ENCODE measurements around the gene AGAP3. TPM values are rescaled to one million over a fixed set of nuclear protein-coding genes. Genes with fewer than 3 reads are reported as not detected.

AGAP3 gene
- total and polyA plus RNA-seq, 2 of the 4 experiments (the other 2 are of a cell fraction) = 35.3 to 93.9 TPM

GRCh38 chr7:151193203-151193978 is 107.1 kb downstream of the AGAP3 start:
- BruUV-seq (replicated peaks) = no TSS peak
- Histone ChIP-seq H3K18ac (ENCODE audit: low read depth, low read length) (no peak overlapping the region), H3K4ac (ENCODE audit: low read depth, low read length) (no peak overlapping the region), H2AK9ac (replicated peaks; ENCODE audit: low read depth, low read length, poor library complexity) (no peak overlapping the region), H3K36me3 (ENCODE audit: control insufficient read depth, insufficient read depth, low read length) (no peaks in the 10 kb centered on the region), H3K23ac (ENCODE audit: low read depth, low read length) (no peak overlapping the region), H4K8ac (ENCODE audit: low read depth in 2 of 2, low read length in 2 of 2) (no peak overlapping the region), H2BK15ac (ENCODE audit: low read depth, low read length) (no peak overlapping the region), H3K9me1 (ENCODE audit: insufficient read depth, low read length) (no peaks in the 10 kb centered on the region), H4K20me1 (ENCODE audit: insufficient read depth, low read length) (no peaks in the 10 kb centered on the region), H4K91ac (ENCODE audit: insufficient read depth, low read depth, low read length) (no peak overlapping the region), H3K9ac (ENCODE audit: low read depth, low read length) (no peak overlapping the region), H3K4me3 (ENCODE audit: insufficient read depth, low read depth, low read length) (no peak overlapping the region), H2AK5ac (ENCODE audit: low read depth, low read length) (no peak overlapping the region), H3K14ac (replicated peaks; ENCODE audit: low read depth, low read length) (no peak overlapping the region), H3K4me1 (ENCODE audit: control insufficient read depth, insufficient read depth, low read length) (no peaks in the 10 kb centered on the region), H2BK5ac (ENCODE audit: low read depth, low read length, poor library complexity, severe bottlenecking) (no peak overlapping the region), H3K27ac (ENCODE audit: insufficient read depth, low read length) (no peak overlapping the region), H2AFZ (replicated peaks; ENCODE audit: low read length, poor library complexity) (no peak overlapping the region), H2BK120ac (ENCODE audit: low read depth, low read length) (no peak overlapping the region), H4K5ac (ENCODE audit: low read depth, low read length) (no peak overlapping the region), H3K79me1 (ENCODE audit: low read depth in 1 of 2, low read length in 2 of 2) (no peaks in the 10 kb centered on the region), H2BK20ac (ENCODE audit: low read depth, low read length) (no peak overlapping the region), H3K56ac (ENCODE audit: extremely low read depth, insufficient read depth, low read length) (no peak overlapping the region), H3K27me3 (ENCODE audit: control insufficient read depth, insufficient read depth, low read length) (peaks cover 89% of the 10 kb centered on the region), H3K4me2 (ENCODE audit: low read depth, low read length) (no peak overlapping the region), H3K9me3 (ENCODE audit: control insufficient read depth, insufficient read depth, low read length) (no peaks in the 10 kb centered on the region)
- ATAC-seq (ENCODE audit: low read depth) (no peak), DNase-seq (no peak)
- intact Hi-C loops (cut with micrococcal nuclease) (no loop called here), dilution Hi-C loops (cut with HindIII; ENCODE audit: low sequenced_read_pairs, unreplicated experiment) (no loop called here), in situ Hi-C loops (cut with MboI; ENCODE audit: low sequenced_read_pairs) (no loop called here)
- TF ChIP-seq RFX5 (IDR thresholded peaks at IDR 0.05; ENCODE audit: low read depth, low read length) = no peak
- no peak for TF ChIP-seq POLR2A (IDR thresholded peaks at IDR 0.05; ENCODE audit: low read depth, low read length)
- TF ChIP-seq MAFK (IDR thresholded peaks at IDR 0.05; ENCODE audit: low read depth, low read length) = no peak
- no peak for TF ChIP-seq FOS (IDR thresholded peaks at IDR 0.05; ENCODE audit: low read depth, low read length)
- no peak for TF ChIP-seq MXI1 (IDR thresholded peaks at IDR 0.05; ENCODE audit: borderline replicate concordance, low read depth, low read length)
- TF ChIP-seq SMC3 (IDR thresholded peaks at IDR 0.05; ENCODE audit: low read depth, low read length) = no peak
- TF ChIP-seq, protein P1, sequence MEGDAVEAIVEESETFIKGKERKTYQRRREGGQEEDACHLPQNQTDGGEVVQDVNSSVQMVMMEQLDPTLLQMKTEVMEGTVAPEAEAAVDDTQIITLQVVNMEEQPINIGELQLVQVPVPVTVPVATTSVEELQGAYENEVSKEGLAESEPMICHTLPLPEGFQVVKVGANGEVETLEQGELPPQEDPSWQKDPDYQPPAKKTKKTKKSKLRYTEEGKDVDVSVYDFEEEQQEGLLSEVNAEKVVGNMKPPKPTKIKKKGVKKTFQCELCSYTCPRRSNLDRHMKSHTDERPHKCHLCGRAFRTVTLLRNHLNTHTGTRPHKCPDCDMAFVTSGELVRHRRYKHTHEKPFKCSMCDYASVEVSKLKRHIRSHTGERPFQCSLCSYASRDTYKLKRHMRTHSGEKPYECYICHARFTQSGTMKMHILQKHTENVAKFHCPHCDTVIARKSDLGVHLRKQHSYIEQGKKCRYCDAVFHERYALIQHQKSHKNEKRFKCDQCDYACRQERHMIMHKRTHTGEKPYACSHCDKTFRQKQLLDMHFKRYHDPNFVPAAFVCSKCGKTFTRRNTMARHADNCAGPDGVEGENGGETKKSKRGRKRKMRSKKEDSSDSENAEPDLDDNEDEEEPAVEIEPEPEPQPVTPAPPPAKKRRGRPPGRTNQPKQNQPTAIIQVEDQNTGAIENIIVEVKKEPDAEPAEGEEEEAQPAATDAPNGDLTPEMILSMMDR (conservative IDR thresholded peaks at IDR 0.05; ENCODE audit: low read depth, low read length) = no peak
- no peak for TF ChIP-seq USF2 (IDR thresholded peaks at IDR 0.05; ENCODE audit: low read depth, low read length)
- TF ChIP-seq, protein P2, sequence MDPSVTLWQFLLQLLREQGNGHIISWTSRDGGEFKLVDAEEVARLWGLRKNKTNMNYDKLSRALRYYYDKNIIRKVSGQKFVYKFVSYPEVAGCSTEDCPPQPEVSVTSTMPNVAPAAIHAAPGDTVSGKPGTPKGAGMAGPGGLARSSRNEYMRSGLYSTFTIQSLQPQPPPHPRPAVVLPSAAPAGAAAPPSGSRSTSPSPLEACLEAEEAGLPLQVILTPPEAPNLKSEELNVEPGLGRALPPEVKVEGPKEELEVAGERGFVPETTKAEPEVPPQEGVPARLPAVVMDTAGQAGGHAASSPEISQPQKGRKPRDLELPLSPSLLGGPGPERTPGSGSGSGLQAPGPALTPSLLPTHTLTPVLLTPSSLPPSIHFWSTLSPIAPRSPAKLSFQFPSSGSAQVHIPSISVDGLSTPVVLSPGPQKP (IDR thresholded peaks at IDR 0.05; ENCODE audit: borderline replicate concordance, low read depth, low read length) = no peak
- TF ChIP-seq BHLHE40 (IDR thresholded peaks at IDR 0.05; ENCODE audit: low read depth, low read length) = no peak
- TF ChIP-seq RAD21 (IDR thresholded peaks at IDR 0.05; ENCODE audit: low read length) = no peak
- TF ChIP-seq NFE2L2 (IDR thresholded peaks at IDR 0.05; ENCODE audit: low read depth, low read length) = no peak
- no peak for TF ChIP-seq CHD1 (IDR thresholded peaks at IDR 0.05; ENCODE audit: low read depth, low read length)
- no peak for TF ChIP-seq MAZ (IDR thresholded peaks at IDR 0.05; ENCODE audit: borderline replicate concordance, low read depth, low read length)
- TF ChIP-seq CEBPB (IDR thresholded peaks at IDR 0.05; ENCODE audit: low read depth, low read length) = no peak
- no peak for TF ChIP-seq RCOR1 (IDR thresholded peaks at IDR 0.05; ENCODE audit: insufficient replicate concordance, low read length)
- WGBS, 2 experiments (ENCODE audit: extremely low coverage in 2 of 2, insufficient read length in 1 of 2) = 77% methylated on average over 6 of the region's 14 CpGs; no CpG with 5 or more reads in 1 of the 2 experiments
- ChIA-PET CTCF (no interaction called here), POLR2A (ENCODE audit: unreplicated experiment) (no interaction called here)
